ENCODE results near the gene SYCN.

The SYCN gene

GRCh38 chr19:39169143-39169810 lies 34.8 kb downstream of the SYCN start:
- no peak for DNase-seq

- DNase-seq, result no peak
These were observed 35.6 kb downstream of the SYCN start for GRCh38 chr19:39168258-39169142.

GRCh38 chr19:39167461-39168257 lies 36.4 kb downstream of the SYCN start:
- no peak for DNase-seq

- no peak for DNase-seq
These were observed 37.3 kb downstream of the SYCN start for GRCh38 chr19:39166571-39167391.

- DNase-seq, result no peak
These were observed 38.2 kb downstream of the SYCN start for GRCh38 chr19:39165857-39166256.

- no peak for DNase-seq
These were observed 39.8 kb downstream of the SYCN start for GRCh38 chr19:39164289-39164688.

- no peak for DNase-seq
These were observed 40.4 kb downstream of the SYCN start for GRCh38 chr19:39163621-39164020.

- DNase-seq, result no peak
These were observed 41.5 kb downstream of the SYCN start for GRCh38 chr19:39162441-39163043.

GRCh38 chr19:39160889-39161672 lies 43.0 kb downstream of the SYCN start:
- DNase-seq, result no peak

- DNase-seq, result no peak
These were observed 43.6 kb downstream of the SYCN start for GRCh38 chr19:39160523-39160861.

- DNase-seq, result no peak
These were observed 45.3 kb downstream of the SYCN start for GRCh38 chr19:39158646-39159260.

GRCh38 chr19:39157997-39158389 lies 46.1 kb downstream of the SYCN start:
- no peak for DNase-seq

GRCh38 chr19:39157275-39157996 lies 46.6 kb downstream of the SYCN start:
- DNase-seq, result no peak

- DNase-seq, result no peak
These were observed 47.5 kb downstream of the SYCN start for GRCh38 chr19:39156326-39157230.

- no peak for DNase-seq
These were observed 48.3 kb downstream of the SYCN start for GRCh38 chr19:39155741-39156140.

- no peak for DNase-seq
These were observed 48.9 kb downstream of the SYCN start for GRCh38 chr19:39155114-39155700.

GRCh38 chr19:39154629-39155100 lies 49.4 kb downstream of the SYCN start:
- no peak for DNase-seq

- no peak for DNase-seq
These were observed 49.9 kb downstream of the SYCN start for GRCh38 chr19:39154100-39154628.
